Activated CD4-positive, CD25-positive, alpha-beta regulatory T cell treated with anti-CD3 and anti-CD28 coated beads, Interleukin-2, amount 50 U/mL, for 72 hours (primary cell): ENCODE results near the gene UBTD1.
A peak's percentile ranks its signal among the peaks of the same experiment; 100 is the strongest.
"Not testable (repeated sequence)": the region's sequence is repeated elsewhere in the genome, so short reads cannot be mapped to it uniquely, and the experiment has no call there.

Source experiments
- DNase-seq: peaks from one replicate; pipeline ENCODE4 v3.0.0; 2021

Gene UBTD1

DNA sequence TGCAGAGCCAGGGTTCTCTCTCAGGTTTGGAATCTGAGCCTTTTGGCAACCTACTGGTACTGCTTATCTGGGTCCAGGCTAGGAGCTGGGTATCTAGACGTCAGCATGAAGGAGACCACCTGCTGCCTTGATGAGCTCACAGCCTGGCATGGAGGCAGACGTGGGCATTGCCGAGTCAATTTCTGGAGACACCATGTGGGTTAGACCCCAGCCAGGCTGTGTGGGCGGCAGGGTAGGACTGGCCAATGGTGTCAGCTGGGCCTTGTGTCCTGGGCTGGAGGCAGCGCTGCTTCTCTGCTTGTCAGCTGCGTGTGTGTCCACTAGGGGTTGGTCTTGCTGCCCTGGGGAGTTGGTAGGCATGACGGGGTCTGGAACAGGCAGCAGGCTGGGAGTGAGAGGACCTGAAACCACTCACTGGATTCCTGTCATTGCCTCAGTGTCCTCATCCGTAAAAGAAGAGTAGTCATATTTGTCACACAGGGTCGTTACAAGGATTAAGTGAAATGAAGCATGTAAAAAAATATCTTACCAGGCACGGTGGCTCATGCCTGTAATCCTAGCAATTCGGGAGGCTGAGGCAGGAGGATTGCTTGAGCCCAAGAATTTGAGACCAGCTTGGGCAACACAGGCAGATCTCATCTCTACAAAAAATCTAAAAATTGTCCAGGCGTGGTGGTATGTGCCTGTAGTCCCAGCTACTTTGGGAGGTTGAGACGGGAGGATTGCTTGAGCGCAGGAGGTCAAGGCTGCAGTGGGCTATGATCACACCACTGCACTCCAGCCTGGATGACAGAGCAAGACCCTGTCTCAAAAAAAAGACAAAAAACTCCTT is 42.2 kb downstream of the UBTD1 start:
- DNase-seq, result no peak

DNA sequence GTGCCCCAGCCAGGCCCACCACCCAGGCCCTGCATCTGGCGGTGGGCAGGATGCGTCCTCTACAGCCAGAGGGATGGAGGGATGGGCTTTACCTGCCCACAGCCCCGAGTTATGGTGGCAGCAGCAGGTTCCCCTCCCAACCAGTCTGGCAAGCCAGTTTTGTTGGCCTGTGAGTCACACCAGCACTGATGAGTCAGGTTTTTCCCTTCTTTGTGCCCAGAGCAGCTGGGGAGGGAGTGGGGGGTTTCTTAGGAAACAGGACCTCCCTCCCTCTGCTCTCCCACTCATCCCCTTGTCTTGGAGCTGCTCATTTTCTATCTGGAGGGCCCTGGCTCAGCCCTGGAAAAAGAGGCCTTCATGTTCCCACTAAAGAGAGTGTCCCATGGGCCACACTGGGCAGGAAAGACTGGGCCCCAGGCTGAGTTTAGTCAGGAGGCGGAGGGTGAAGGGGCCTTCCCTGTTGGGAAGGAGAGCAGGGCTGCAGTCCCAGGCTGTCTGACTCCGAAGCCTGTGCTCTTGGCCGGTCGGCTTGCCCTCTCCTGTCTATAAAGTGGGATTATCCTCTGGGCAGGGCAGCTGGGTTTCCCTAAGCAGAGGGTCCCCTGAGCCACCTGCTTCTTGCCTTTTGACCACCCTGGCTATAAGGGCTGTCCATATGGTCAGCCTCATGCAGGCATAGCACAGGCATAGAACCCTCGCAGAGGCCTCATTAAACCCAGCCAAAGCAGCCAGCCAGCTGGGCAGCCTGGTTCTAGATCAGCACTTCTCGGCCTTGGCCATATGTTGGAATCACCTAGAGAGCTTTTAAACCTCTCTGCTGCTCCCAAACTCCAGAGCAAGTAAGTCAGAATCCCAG is 43.7 kb downstream of the UBTD1 start:
- no peak for DNase-seq

DNA sequence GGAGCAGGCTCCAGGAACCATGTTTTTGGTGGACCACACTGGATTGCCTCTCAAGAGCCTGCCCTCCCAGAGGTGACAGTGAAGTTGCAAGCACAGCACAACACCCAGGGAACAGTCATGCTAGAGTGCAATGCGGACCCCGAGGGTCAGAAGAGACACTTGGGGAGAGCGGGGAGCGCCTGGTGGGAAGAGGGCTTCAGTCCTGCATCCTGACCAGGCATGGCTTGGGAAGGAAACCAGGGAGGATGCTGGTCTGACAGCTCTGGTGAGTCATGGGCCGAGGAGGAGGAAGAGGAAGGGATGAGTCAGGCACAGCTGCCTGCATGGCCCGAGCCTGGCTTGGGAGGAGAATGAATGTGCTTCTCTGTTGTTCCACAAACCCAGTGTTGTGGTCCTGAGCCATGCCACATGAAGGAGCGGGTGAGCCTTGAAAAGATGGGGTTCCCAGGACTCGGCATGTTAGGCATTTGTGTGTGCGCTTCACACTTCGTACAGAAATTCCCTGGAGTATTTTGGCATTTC is 44.4 kb downstream of the UBTD1 start:
- DNase-seq, result peak; percentile 45

DNA sequence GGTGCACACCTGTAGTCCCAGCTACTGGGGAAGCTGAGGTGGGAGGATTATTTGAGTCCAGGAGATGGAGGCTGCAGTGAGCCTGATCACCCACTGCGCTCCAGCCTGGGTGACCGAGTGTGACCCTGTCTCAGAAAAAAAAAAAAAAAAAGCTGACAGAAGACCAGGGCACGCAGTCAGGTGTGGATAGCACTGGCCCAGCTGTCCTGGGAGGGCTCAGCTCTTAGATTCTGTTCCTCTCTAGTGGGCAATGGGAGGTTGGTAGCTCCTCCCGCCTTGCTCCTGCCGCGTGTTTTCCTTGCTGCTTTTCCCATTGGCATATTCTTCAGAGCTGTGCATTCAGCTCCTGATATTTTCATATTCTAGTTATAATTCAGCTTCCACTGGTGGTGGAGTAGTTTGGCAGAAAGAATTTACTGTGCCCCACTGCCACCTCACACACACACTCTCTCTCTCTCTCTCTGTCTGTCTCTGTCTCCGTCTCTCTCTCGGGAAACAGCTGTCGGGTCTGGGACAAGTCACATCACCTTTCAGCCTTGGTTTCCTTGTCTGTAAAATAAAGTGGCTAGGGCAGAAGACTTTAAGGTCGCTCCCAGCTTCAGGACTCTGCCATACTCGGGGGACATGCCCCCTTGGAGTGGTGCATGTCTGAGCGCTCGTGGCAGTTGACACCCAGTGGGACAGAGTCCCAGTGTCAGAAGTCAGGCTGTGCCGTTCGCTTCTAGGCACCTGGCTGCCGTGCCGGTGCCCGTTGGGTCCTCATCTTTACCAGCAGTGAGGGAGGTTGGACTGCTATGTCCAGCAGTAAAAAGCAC is 47.9 kb downstream of the UBTD1 start:
- no peak for DNase-seq

DNA sequence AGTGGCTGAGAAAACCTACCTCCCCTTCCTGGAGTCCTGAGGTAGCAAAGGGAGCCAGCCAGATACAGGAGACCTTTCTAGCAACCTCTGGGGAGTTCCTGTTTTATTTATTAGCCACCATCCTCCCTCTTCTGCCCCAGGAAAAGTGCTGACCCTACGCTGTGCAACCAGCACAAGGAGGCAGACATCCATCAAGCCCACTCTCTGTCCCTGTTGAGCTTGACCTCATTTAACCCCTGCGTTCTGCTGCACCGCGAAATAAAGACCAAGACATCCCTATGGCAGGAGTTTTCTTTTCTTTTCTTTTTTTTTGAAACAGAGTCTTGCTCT is 48.5 kb downstream of the UBTD1 start:
- DNase-seq, result no peak

DNA sequence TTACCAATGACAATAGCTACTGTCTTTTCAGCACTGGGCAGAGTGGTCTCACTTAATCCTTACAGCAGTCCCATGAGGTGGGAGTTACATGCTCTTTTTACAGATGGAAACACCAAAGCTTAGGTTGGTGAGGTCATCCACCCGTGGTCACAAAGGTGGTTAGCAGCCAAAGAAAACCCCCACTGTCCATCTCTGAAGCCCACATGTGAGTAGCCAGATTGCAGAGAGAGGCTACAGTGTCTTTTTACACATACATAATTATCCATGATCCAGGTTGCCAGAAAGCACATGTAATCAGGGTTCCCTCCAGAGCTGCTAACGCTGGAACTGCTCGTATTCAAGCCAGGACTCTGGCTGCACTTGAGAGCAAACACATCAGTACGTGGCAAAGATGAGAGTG is 49.2 kb downstream of the UBTD1 start:
- DNase-seq, result no peak

DNA sequence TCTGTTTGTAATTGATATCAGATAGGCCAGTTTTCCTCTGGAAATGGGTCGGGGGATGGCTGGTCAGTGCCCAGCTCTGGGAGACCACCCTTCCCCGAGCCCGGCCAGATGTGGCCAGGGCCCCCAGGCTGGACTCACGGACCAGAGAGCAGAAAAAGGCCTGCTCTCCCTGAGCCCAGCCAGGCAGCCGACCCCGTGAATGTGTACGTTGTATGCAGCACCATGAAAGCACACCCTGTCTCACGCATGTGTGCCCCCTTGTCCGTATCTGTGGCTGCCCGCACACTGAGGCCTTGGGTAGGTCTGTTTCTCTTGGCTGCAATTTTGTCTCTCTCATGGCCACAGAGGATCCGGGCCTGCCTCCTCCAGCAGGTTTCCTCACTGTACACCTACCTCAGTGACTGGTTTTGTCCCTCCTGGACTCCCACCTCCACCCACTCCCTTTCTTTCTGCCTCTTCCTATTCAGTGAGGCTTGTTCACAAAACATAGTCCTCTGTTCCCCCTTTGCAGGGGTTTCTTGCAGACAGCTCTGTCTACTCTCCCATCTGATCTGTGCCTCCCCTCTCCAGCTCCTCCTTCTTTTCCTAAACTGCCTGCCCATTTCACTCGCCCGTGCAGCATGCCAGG is 50.2 kb downstream of the UBTD1 start:
- no peak for DNase-seq

DNA sequence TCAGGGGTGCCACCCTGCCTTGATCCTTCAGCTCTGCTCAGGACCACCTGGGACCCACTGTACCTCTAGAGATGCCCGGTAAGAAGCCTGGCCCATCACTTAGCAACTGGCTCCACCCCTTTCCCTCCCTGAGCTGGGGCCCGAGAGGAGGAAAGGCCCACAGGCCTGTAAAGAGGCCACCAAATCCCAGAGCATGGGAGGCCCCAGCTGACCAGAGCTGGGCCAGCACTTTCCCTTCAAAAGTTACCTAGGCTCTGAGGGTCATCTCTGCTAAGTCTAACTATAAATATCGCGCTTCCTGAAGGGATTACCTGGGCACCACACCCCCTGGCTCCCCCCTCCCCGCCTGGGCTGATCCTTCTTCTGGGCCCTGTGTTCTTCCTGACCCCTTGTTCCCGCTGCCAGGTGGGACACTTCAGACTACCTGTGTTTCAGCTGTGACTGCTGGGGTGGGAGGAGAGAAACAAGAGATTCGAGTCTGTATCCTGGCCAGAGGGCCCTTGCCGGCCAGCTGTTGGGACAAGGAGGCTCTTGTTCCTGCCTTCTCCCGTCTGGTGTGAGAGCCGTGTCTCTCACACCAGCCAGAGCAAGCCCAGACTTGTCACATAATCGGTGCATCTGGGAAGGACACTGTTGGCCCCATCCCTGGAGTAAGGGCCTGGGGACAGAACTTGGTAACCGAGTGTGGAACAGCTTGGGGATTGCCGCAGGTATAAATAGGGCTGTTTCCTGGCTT is 51.0 kb downstream of the UBTD1 start:
- no peak for DNase-seq

DNA sequence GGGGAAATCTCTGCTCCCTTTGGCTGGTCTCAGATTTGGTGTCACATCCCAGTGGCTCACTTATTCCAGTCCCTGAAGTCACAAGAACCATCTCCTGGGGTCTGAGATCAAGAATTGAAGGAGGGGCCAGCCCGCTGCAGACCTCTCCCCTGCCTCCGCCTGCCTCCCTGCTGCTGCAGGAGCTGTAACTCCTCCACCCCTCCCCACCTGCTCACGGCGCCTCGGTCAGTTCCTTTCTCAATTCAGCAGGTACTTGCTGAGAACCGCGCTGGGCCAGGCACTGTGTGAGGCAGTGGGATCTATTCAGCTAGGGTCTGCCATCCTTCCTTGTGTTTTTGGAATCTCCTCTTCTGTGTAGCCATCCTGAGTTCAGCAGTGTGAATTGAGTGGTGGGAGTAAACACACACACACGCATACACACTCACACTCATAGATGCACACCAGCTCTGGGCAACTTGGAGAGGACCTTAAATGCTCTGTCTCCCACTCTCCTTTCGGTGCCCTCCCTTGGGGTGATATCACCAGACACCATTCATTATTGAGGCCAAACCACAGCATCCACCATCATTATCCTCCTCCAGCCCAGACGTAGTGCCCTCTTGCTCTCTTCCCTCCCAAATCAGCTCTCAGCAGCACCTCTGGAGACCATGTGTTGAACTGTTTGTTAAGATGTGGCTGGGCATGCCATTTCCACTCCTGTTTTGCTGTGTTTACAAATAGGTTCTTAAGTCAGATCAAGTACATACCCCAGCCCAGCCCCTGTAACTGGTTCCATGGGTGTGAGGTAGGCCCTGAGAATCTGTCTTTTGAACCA is 51.8 kb downstream of the UBTD1 start:
- DNase-seq, result no peak

DNA sequence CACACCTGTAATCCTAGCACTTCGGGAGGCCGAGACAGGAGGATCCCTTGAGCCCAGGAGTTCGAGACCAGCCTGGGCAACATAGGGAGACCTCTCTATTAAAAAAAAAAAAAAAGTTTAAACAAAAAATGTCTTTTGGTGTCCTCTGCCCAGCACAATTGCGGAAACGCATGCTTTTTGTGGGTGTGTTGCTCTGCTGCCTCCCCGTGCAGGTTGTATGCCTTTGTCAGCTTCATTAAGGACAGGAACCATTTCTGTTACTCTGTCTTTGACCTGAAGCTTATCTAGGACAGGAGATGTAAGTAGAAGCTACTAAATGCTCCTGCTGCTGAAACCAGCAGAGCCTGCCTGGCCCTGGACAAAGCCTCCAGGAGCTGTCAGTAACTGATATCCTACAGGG is 52.5 kb downstream of the UBTD1 start:
- DNase-seq, result no peak

DNA sequence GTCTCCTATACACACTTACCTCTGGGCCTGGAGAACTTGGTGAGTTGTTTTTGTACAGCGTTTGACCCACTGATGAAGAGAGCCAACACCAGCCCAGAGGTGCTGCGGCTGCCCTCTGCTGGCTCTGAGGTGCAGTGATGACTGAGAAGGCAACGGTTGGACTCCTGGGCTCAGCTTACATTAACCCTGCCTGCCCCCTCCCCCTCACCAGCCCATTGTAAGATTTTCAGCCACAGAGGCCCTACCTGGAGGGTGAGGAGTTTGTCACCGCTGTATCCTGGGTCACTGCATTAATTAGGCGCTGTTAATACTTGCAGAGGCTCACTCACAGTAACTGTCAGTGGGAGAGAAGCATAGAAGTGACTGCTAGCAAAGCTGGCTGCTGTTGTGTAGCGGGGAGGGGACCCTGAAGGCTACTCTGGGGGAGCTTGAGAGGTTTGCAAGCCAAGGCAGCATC is 54.9 kb downstream of the UBTD1 start:
- DNase-seq, result peak; percentile 57

DNA sequence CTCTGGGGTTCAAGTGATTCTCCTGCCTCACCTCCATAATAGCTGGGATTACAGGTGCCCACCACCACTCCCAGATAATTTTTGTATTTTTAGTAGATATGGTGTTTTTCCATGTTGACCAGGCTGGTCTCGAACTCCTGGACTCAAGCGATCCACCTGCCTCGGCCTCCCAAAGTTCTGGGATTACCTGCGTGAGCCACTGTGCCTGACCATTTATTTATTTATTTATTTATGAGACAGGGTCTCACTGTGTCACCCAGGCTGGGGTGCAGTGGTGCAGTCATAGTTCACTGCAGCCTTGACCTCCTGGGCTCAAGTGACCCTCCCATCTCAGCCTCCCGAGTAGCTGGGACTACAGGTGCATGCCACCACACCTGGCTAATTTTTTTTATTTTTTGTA is 55.6 kb downstream of the UBTD1 start:
- DNase-seq, result not testable (repeated sequence)

DNA sequence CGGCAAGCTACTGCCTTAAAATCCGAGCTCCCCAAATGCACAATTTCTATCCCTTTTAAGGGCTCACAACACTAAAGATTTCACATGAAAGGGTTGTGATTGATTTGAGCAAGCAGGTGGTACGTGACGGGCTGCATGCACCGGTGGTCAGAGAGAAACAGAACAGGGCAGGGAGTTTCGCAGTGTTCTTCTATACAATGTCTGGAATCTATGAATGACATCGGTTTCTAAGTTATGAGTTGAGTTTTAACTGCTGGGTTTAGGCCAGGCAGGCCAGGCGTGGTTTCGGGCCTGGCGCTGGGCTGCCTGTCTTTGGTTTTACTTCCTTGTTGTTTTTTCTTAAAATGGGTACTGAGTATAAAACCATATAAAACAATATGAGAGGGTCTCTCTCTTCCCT is 56.8 kb downstream of the UBTD1 start:
- DNase-seq, result not testable (repeated sequence)

DNA sequence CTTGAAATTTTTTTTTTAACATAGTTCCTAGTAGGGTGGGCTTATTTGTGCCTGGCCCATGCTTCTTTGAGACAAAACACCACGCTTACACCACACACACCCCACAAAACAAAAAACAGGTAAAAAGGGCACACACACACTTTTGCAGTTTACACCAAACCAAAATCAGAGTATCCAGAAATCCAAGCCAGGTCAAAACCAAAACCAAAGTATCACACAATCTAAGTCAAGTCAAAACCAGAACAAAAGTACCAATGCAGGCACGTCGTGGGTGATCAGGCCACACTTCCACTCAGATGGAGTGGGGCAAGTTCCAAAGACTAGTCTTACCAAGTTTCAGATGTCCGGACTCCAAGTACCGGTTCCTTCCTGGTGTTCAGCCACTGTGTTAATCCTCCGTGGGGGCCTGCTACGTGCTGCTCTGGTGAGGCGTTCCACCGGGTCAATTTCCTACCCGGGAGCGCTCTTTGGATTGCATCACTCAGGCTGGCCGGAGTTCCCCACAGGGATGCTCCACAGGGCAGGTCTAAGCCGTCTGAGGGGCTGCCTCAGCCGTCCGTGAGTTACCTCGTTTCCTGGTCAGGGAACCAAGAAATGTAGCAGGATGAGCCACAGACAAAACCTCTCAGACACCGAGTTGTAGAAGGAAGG is 62.1 kb downstream of the UBTD1 start:
- DNase-seq, result not testable (repeated sequence)

DNA sequence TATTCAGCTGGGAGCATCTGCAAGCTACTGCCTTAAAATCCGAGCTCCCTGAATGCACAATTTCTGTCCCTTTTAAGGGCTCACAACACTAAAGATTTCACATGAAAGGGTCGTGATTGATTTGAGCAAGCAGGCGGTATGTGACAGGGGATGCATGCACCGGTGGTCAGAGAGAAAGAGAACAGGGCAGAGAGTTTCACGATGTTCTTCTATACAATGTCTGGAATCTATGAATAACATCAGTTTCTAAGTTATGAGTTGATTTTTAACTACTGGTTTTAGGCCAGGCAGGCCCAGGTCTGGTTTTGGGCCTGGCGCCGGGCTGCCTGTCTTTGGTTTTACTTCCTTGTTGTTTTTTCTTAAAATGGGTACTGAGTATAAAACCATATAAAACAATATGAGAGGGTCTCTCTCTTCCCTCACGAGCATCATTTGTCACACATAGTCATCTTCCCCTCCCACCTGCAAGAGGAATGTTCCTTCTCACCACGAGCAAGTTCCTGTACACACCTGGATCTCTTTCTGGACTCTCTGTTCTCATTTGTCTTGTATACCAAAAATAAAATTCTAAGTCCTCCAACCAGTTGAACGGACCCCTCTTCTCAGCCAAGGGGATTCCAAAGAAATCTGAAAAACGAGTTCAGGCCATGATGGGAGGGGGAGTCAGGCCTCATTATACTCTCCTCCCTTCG is 62.8 kb downstream of the UBTD1 start:
- DNase-seq, result not testable (repeated sequence)

DNA sequence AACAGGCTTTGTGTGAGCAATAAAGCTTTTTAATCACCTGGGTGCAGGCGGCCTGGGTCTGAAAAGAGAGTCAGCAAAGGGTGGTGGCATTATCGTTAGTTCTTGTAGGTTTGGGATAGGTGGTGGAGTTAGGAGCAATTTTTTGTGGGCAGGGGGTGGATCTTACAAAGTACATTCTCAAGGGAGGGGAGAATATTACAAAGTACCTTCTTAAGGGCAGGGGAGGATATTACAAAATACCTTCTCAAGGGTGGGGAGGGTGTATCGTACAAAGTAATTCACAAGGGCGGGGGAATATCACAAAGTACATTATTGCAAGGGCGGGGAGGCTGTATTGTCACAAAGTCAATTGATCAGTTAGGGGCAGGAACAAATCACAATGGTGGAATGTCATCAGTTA is 63.6 kb downstream of the UBTD1 start:
- not testable (repeated sequence) for DNase-seq

DNA sequence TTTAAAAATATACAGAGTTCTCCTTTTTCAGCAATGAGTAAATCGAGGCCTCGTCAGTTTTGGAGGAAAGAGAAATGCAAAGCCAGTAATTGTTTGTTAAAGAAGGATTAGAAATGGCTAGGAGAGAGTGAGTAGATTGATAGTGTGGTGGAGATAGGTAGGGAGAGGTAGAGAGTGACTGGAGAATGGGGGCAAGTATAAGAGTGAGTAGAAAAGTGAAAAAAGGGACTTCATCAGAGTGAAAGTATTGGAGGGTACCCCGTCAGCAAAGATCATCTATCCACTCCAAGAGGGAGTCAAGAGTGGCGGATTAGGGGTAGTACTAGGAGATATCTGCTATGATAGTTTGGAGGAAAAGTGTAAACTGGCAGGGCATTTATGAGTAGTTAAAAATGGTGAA is 64.6 kb downstream of the UBTD1 start:
- no peak for DNase-seq

DNA sequence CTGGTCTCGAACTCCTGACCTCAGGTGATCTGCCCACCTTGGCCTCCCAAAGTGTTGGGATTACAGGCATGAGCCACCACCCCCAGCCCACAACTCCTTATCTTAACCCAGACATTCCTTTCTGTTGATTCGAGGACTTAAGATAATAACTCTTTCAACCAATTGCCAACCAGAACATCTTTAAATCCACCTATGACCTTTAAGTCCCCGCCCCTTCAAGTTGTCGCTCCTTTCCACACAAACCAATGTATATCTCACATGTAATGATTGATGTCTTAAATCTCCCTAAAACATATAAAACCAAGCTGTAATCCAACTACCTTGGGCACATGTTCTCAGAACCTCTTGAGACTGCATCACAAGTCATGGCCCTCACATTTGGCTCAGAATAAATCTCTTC is 66.1 kb downstream of the UBTD1 start:
- DNase-seq, result no peak

DNA sequence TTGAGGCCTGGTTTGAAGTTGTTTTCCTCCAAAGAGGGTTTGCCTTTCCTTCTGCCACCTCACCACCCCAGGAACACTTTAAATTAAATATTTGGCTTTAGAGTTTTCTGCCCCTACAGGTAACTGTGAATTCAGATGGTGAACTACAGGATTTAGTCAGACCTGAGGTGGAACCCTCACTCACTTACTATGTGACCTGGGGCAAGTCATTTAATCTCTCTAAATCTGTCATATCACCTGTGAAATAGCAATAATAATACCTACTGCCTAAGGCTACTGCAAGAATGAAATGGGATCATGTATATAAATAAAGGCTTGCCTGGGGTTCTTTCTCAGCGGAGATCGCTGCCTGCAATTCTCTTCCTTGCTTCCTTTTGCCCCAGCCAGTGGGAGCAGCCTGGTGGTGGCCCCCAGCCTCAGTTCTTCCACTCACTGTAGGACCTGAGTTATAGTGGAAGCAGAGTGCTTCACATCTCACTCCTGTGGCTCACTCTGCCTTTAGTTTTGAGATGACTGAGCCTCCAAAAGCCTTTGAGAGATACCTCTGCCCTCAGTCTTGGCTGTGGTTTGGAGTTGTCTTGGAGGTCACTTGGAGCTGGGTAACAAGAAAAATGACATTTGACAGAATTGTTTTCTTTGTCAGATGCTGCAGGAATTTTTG is 67.7 kb downstream of the UBTD1 start:
- DNase-seq, result no peak
